ENCODE results near the gene PLVAP.

DNA sequence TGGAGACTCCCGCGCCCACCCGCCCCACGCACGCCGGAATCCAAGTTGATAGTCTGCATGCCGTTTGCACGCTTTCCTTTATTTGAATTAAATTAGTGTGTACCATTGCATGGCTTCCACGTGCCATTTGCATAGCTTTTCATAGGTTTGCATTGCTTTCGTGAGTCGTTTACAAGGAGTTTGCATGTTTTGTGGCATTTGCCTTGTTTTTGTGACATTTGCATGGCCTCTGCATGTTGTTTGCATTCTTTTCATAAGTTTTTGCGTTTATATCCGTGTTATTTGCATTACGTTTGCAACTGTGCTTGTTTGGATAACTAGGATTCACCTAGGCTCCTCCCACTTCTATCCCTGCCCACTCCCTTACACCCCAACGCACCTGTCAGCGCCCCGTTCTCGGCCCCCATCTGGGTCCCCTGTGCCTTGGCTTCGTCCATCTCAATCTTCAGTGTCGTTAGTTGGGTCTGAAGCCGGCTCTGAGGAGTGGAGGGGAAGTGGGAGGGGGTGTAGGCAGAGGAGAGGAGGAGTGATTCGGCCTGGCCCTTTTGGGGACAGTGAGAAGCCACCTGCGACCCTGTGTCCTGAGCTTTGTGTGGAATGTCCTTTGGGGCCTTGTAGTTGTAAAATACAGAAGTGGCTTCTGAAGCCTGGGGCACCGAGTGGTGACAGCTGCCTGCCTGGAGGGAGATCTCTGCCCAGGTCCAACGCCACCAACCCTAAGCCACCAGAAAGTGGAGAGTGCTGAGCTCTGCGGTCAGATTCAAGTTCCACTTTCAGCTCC lies 14.4 kb upstream of the PLVAP start:
- no peak for TF ChIP-seq POLR2A (IDR thresholded peaks at IDR 0.05)
- TF ChIP-seq, protein P1, sequence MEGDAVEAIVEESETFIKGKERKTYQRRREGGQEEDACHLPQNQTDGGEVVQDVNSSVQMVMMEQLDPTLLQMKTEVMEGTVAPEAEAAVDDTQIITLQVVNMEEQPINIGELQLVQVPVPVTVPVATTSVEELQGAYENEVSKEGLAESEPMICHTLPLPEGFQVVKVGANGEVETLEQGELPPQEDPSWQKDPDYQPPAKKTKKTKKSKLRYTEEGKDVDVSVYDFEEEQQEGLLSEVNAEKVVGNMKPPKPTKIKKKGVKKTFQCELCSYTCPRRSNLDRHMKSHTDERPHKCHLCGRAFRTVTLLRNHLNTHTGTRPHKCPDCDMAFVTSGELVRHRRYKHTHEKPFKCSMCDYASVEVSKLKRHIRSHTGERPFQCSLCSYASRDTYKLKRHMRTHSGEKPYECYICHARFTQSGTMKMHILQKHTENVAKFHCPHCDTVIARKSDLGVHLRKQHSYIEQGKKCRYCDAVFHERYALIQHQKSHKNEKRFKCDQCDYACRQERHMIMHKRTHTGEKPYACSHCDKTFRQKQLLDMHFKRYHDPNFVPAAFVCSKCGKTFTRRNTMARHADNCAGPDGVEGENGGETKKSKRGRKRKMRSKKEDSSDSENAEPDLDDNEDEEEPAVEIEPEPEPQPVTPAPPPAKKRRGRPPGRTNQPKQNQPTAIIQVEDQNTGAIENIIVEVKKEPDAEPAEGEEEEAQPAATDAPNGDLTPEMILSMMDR (IDR thresholded peaks at IDR 0.05): no peak
